ENCODE measurements around the gene EIF5AL1.

DNA sequence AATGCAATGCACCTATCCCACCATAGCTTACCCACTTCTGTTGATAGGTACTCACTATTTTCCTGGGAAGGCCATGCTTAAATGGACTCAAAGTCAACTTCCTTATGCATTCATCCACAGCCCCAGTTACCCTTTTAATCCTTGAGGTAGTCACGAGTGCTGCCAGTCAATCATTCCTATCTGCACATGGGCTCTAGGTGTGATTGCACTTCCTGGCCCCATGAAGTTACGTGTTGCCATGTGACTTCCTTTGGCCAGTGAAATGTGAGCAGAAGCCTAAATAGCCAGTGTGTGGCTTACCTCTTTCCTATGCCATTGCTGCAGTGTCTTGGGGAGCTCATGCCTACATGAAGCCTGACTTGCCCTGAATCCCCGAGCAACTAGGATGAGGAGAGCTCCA, 23.5 kb upstream of the EIF5AL1 start:
- TF ChIP-seq EZH2 (IDR thresholded peaks at IDR 0.05; ENCODE audit: low read depth, unreplicated experiment): no peak
- no peak for TF ChIP-seq EZH2phosphoT487 (IDR thresholded peaks at IDR 0.05; ENCODE audit: unreplicated experiment)
- TF ChIP-seq, protein P1, sequence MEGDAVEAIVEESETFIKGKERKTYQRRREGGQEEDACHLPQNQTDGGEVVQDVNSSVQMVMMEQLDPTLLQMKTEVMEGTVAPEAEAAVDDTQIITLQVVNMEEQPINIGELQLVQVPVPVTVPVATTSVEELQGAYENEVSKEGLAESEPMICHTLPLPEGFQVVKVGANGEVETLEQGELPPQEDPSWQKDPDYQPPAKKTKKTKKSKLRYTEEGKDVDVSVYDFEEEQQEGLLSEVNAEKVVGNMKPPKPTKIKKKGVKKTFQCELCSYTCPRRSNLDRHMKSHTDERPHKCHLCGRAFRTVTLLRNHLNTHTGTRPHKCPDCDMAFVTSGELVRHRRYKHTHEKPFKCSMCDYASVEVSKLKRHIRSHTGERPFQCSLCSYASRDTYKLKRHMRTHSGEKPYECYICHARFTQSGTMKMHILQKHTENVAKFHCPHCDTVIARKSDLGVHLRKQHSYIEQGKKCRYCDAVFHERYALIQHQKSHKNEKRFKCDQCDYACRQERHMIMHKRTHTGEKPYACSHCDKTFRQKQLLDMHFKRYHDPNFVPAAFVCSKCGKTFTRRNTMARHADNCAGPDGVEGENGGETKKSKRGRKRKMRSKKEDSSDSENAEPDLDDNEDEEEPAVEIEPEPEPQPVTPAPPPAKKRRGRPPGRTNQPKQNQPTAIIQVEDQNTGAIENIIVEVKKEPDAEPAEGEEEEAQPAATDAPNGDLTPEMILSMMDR (conservative IDR thresholded peaks at IDR 0.05; ENCODE audit: low read depth in 2 of 2): no peak
- no peak for TF ChIP-seq STAT1 (IDR thresholded peaks at IDR 0.05; ENCODE audit: unreplicated experiment)
- TF ChIP-seq, protein P2, sequence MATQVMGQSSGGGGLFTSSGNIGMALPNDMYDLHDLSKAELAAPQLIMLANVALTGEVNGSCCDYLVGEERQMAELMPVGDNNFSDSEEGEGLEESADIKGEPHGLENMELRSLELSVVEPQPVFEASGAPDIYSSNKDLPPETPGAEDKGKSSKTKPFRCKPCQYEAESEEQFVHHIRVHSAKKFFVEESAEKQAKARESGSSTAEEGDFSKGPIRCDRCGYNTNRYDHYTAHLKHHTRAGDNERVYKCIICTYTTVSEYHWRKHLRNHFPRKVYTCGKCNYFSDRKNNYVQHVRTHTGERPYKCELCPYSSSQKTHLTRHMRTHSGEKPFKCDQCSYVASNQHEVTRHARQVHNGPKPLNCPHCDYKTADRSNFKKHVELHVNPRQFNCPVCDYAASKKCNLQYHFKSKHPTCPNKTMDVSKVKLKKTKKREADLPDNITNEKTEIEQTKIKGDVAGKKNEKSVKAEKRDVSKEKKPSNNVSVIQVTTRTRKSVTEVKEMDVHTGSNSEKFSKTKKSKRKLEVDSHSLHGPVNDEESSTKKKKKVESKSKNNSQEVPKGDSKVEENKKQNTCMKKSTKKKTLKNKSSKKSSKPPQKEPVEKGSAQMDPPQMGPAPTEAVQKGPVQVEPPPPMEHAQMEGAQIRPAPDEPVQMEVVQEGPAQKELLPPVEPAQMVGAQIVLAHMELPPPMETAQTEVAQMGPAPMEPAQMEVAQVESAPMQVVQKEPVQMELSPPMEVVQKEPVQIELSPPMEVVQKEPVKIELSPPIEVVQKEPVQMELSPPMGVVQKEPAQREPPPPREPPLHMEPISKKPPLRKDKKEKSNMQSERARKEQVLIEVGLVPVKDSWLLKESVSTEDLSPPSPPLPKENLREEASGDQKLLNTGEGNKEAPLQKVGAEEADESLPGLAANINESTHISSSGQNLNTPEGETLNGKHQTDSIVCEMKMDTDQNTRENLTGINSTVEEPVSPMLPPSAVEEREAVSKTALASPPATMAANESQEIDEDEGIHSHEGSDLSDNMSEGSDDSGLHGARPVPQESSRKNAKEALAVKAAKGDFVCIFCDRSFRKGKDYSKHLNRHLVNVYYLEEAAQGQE (IDR thresholded peaks at IDR 0.05; ENCODE audit: unreplicated experiment): no peak
- no peak for TF ChIP-seq POLR2AphosphoS5 (IDR thresholded peaks at IDR 0.05; ENCODE audit: low read depth)
